ENCODE measurements around the gene PTPRD. TPM values are rescaled to one million over a fixed set of nuclear protein-coding genes. Genes with fewer than 3 reads are reported as not detected.

PTPRD gene
- total and polyA plus RNA-seq, 10 donors: 0.08 to 11.7 (median 2.9) TPM

DNA sequence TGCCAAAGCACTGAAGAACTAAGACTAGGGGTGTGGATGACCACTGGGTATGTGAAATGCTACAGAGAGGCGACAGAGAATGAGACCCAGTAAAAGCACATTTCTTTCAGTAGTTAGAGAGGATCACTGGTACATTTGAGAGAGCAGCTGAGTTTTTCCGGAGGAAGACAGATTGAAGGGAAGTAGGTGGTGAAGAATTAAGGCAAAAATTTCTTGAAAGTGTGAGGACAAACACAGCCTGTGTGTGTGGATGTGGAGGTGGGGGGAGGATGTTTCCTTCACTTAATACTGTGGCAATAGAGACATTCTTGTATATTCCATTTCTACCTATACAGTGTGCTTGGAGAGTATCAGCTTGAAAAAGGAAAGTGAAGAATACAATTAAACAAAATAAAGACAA, 1942.1 kb downstream of the PTPRD start:
- TF ChIP-seq POLR2A (IDR thresholded peaks at IDR 0.05) (no peak), POLR2AphosphoS5 (IDR thresholded peaks at IDR 0.05) (no peak)
- TF ChIP-seq, protein P1, sequence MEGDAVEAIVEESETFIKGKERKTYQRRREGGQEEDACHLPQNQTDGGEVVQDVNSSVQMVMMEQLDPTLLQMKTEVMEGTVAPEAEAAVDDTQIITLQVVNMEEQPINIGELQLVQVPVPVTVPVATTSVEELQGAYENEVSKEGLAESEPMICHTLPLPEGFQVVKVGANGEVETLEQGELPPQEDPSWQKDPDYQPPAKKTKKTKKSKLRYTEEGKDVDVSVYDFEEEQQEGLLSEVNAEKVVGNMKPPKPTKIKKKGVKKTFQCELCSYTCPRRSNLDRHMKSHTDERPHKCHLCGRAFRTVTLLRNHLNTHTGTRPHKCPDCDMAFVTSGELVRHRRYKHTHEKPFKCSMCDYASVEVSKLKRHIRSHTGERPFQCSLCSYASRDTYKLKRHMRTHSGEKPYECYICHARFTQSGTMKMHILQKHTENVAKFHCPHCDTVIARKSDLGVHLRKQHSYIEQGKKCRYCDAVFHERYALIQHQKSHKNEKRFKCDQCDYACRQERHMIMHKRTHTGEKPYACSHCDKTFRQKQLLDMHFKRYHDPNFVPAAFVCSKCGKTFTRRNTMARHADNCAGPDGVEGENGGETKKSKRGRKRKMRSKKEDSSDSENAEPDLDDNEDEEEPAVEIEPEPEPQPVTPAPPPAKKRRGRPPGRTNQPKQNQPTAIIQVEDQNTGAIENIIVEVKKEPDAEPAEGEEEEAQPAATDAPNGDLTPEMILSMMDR (IDR thresholded peaks at IDR 0.05 in 8 of 11, conservative IDR thresholded peaks at IDR 0.05 in 3 of 11): no peak
- Histone ChIP-seq H3K27me3 (replicated peaks in 1 of 7) (no peaks in the 10 kb centered on the region), H3K27ac (no peak overlapping the region), H3K4me3 (no peak overlapping the region), H3K9me3 (no peaks in the 10 kb centered on the region), H3K4me1 (no peaks in the 10 kb centered on the region), H3K36me3 (no peaks in the 10 kb centered on the region)
- intact Hi-C loops (cut with DNase I; ENCODE audit: low total_unique reads): no loop called here
- WGBS, 5 donors: 63 to 83% (median 69%) methylated on average over 2 of the region's 2 CpGs
- no peak for DNase-seq

DNA sequence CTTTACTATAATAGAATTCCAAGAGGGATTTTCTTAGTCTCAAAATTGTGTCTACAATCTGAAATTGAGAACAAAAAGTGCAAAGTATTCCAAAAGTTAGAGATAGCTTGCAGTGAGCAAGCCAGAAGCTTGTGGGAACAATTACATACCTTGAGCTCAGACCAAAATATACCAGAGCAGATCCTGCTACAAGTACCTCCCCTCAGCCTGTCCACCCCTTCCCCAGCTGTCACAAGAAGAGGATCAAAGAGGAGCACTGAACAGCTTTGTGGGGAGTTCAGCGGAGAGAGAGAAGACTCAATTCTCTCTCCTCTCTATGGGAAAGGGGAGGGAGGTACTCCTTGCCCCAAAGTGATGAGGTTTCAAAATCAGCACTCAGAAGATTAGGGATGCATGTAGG, 1944.1 kb downstream of the PTPRD start:
- Histone ChIP-seq H3K4me1 (no peaks in the 10 kb centered on the region), H3K9me3 (no peaks in the 10 kb centered on the region), H3K27ac (no peak overlapping the region), H3K27me3 (replicated peaks in 1 of 7) (no peaks in the 10 kb centered on the region), H3K36me3 (no peaks in the 10 kb centered on the region), H3K4me3 (no peak overlapping the region)
- intact Hi-C loops (cut with DNase I; ENCODE audit: low total_unique reads): no loop called here
- 78 to 95% (median 88%) methylated on average over 1 of the region's 1 CpG for WGBS, 5 donors
- DNase-seq: no peak
- TF ChIP-seq, protein P1 (IDR thresholded peaks at IDR 0.05 in 8 of 11, conservative IDR thresholded peaks at IDR 0.05 in 3 of 11): no peak
- TF ChIP-seq POLR2A (IDR thresholded peaks at IDR 0.05) (no peak), POLR2AphosphoS5 (IDR thresholded peaks at IDR 0.05) (no peak)

DNA sequence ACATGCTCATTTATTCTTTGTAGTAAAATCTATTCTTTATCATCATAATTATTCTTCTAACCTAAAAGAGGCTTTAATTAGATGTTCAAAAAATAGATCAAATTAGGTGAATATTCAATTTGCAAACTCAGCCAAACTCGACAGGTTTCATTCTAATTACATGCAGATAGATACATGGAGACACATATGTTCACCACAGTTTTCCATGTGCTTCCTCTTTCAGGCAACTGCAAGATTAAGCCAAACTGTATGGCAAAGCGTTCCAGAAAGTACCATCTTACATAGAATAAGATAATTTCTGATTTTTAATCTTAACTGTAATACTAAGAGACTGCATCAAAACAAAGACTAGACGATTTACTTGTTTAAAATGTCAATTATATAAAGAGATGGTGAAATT, 1944.6 kb downstream of the PTPRD start:
- Histone ChIP-seq H3K4me1 (no peaks in the 10 kb centered on the region), H3K9me3 (no peaks in the 10 kb centered on the region), H3K27ac (no peak overlapping the region), H3K4me3 (no peak overlapping the region), H3K27me3 (replicated peaks in 1 of 7) (no peaks in the 10 kb centered on the region), H3K36me3 (no peaks in the 10 kb centered on the region)
- TF ChIP-seq POLR2A (IDR thresholded peaks at IDR 0.05) (no peak), POLR2AphosphoS5 (IDR thresholded peaks at IDR 0.05) (no peak)
- TF ChIP-seq, protein P1 (IDR thresholded peaks at IDR 0.05 in 8 of 11, conservative IDR thresholded peaks at IDR 0.05 in 3 of 11): no peak
- intact Hi-C loops (cut with DNase I; ENCODE audit: low total_unique reads): no loop called here
- WGBS, 5 donors: 79 to 85% (median 82%) methylated on average over 3 of the region's 3 CpGs
- DNase-seq: no peak

DNA sequence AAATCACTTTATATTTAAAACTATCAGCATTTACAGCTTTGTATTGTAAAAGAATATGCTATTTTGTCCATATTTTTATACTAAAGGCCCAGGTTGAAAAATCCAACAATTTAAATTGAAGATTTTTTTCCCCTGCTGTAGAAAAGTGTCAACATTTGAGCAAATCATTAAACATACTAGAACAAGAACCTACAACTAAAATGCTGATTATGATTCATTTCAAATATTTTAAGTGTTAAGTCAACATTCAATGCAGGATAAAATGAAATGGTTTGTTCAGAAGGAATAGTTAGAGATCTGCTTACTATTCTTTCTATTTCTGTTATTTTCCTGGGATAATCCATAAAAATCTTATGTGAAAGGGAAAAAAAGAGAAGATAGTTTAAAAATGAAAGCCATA, 1946.7 kb downstream of the PTPRD start:
- H3K27me3 ChIP-seq (replicated peaks in 1 of 7): no peaks in the 10 kb centered on the region
- no peaks in the 10 kb centered on the region for H3K4me1 ChIP-seq
- H3K27ac ChIP-seq: no peak overlapping the region
- no peak overlapping the region for H3K4me3 ChIP-seq
- H3K36me3 ChIP-seq: no peaks in the 10 kb centered on the region
- TF ChIP-seq POLR2A (IDR thresholded peaks at IDR 0.05): no peak
- intact Hi-C loops (cut with DNase I; ENCODE audit: low total_unique reads): no loop called here
- DNase-seq: no peak
- no peaks in the 10 kb centered on the region for H3K9me3 ChIP-seq

DNA sequence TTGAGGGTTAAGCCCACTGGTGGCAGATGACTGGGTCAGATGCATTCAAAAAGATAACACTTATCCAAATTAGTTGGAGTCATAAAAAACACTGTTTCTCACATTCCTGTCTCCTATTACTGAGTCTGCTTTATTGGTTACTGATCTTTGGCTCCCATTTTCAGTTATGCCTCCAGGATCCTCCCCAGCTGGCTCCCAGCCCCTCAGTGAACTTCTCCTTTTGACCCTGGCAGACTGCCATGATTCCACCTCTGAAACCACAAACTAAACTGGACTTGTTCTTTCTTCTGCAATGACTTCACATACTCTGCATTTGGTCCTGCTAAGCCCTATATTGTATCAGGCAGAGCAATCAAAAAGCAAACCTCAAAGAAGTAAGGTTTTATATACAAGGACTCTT, 1952.4 kb downstream of the PTPRD start:
- H3K27ac ChIP-seq: no peak overlapping the region
- no peak overlapping the region for H3K4me3 ChIP-seq
- TF ChIP-seq POLR2A (IDR thresholded peaks at IDR 0.05) (no peak), POLR2AphosphoS5 (IDR thresholded peaks at IDR 0.05) (no peak)
- TF ChIP-seq, protein P1 (IDR thresholded peaks at IDR 0.05 in 8 of 11, conservative IDR thresholded peaks at IDR 0.05 in 3 of 11): no peak
- no peak for DNase-seq
- peaks cover 0 to 5% (median 0%) of the 10 kb centered on the region in 6 donors for H3K4me1 ChIP-seq
- intact Hi-C loops (cut with DNase I; ENCODE audit: low total_unique reads): no loop called here
- no peaks in the 10 kb centered on the region for H3K9me3 ChIP-seq
- no peaks in the 10 kb centered on the region for H3K27me3 ChIP-seq (replicated peaks in 1 of 7)
- no peaks in the 10 kb centered on the region for H3K36me3 ChIP-seq
